Lung (tissue), 12 donors: Measurements from ENCODE around the gene HSF5. TPM values are rescaled to one million over a fixed set of nuclear protein-coding genes. Genes with fewer than 3 reads are reported as not detected.
A peak's percentile ranks its signal among the peaks of the same experiment; 100 is the strongest.

Experiments
- ATAC-seq: fragments of 200-7000 bp; cut with Tn5 transposase; one replicate; pipeline ENCODE4 v1.9.1; 2020; ENCODE audit warnings: moderate number of reproducible peaks; ENCODE audit not compliant: insufficient read depth, low FRiP score
- DNase-seq, 3 donors: peaks; one replicate each; pipeline ENCODE4 v3.0.0-alpha.2; 2013 to 2017
- H3K27ac ChIP-seq, 2 donors: one replicate each; pipeline ENCODE4 v1.5.1; 2013; ENCODE audit warnings: mild to moderate bottlenecking in 2 of 2, moderate library complexity in 2 of 2, control low read depth in 1 of 2, inconsistent platforms in 1 of 2, low read depth in 1 of 2, low read length in 1 of 2
- H3K27me3 ChIP-seq, 3 donors: one replicate each; pipeline ENCODE4 v1.5.1; 2013; ENCODE audit warnings: low read length in 2 of 3; ENCODE audit not compliant: control insufficient read depth in 3 of 3, insufficient read depth in 3 of 3
- H3K36me3 ChIP-seq, 4 donors: one replicate each; pipeline ENCODE4 v1.5.1; 2013; ENCODE audit warnings: low read length in 4 of 4, mild to moderate bottlenecking in 1 of 4, moderate library complexity in 1 of 4; ENCODE audit not compliant: control insufficient read depth in 4 of 4, insufficient read depth in 4 of 4
- H3K4me1 ChIP-seq, 5 donors: one replicate each; pipeline ENCODE4 v1.5.1; 2013; ENCODE audit warnings: low read length in 5 of 5, mild to moderate bottlenecking in 2 of 5, moderate library complexity in 1 of 5; ENCODE audit not compliant: control insufficient read depth in 5 of 5, insufficient read depth in 5 of 5
- H3K4me3 ChIP-seq: one replicate; pipeline ENCODE4 v1.5.1; 2013; ENCODE audit warnings: mild to moderate bottlenecking, control low read depth, moderate library complexity
- H3K9ac ChIP-seq, 2 donors: one replicate each; pipeline ENCODE4 v1.5.1; 2013; ENCODE audit warnings: low read length in 2 of 2, control low read depth in 1 of 2; ENCODE audit not compliant: insufficient read depth in 1 of 2
- H3K9me3 ChIP-seq, 4 donors: one replicate each; pipeline ENCODE4 v1.5.1; 2013; ENCODE audit warnings: low read length in 3 of 4, mild to moderate bottlenecking in 1 of 4, moderate library complexity in 1 of 4; ENCODE audit not compliant: control insufficient read depth in 4 of 4, insufficient read depth in 3 of 4
- CTCF ChIP-seq: IDR thresholded peaks from 2 replicates; pipeline ENCODE4 v1.5.1; 2012; ENCODE audit warnings: mild to moderate bottlenecking; ENCODE audit errors: control extremely low read depth, extremely low read depth
- WGBS, 2 donors: extraction: QIAGEN DNeasy Blood & Tissue Kit; methylation state at CpG; one replicate each; pipeline ENCODE4 v1.1.7; 2013; 5-methylcytosine and 5-hydroxymethylcytosine counted together
- polyA plus RNA-seq, 2 donors: library from polyadenylated mRNA; stranded (reverse); fragments of 200-250 nt; gene quantifications; one replicate each; pipeline ENCODE4 v1.2.1, GENCODE V29; 2013
- total RNA-seq, 2 donors: library from RNA; depleted of rRNA in 1 of 2; stranded (reverse); fragments of >200 nt in 1 of 2; gene quantifications; one replicate each; pipeline ENCODE4 v1.2.1, GENCODE V29; 2014 to 2021
- donor health status: control.
- donor health status: control.
- donor health status: Bipolar disorder and iron deficiency.
- donor health status: healthy.
- donor health status: DM: yes; HTN: yes; CAD: no.

Gene HSF5
- total and polyA plus RNA-seq, 4 donors, result 0.02 to 0.17 (median 0.08) TPM

GRCh38 chr17:58377661-58378060 lies 110.5 kb downstream of the HSF5 start:
- DNase-seq (no peak), ATAC-seq (no peak)
- H3K27me3 ChIP-seq, result no peaks in the 10 kb centered on the region
- H3K4me3 ChIP-seq, result no peak overlapping the region
- peaks cover 0 to 3% (median 0%) of the 10 kb centered on the region in 4 donors for H3K36me3 ChIP-seq
- H3K27ac ChIP-seq, result no peak overlapping the region
- H3K4me1 ChIP-seq, result peaks cover 0 to 52% (median 21%) of the 10 kb centered on the region in 5 donors
- H3K9me3 ChIP-seq, result no peaks in the 10 kb centered on the region
- WGBS, 2 donors, result 83% methylated on average over 5 of the region's 5 CpGs
- no peak for TF ChIP-seq CTCF
- no peak overlapping the region for H3K9ac ChIP-seq

GRCh38 chr17:58377093-58377601 lies 111.1 kb downstream of the HSF5 start:
- TF ChIP-seq CTCF, result no peak
- no peaks in the 10 kb centered on the region for H3K9me3 ChIP-seq
- H3K27ac ChIP-seq, result no peak overlapping the region
- peaks cover 0 to 48% (median 17%) of the 10 kb centered on the region in 5 donors for H3K4me1 ChIP-seq
- DNase-seq, result peak; percentile 67 to 86 (median 70)
- peaks cover 0 to 3% (median 1%) of the 10 kb centered on the region in 4 donors for H3K36me3 ChIP-seq
- no peak overlapping the region for H3K9ac ChIP-seq
- no peak overlapping the region for H3K4me3 ChIP-seq
- ATAC-seq, result no peak
- H3K27me3 ChIP-seq, result no peaks in the 10 kb centered on the region
- WGBS, 2 donors, result 62 to 72% methylated on average over 3 of the region's 3 CpGs

GRCh38 chr17:58376472-58377000 lies 111.7 kb downstream of the HSF5 start:
- Histone ChIP-seq H3K9me3 (no peaks in the 10 kb centered on the region), H3K9ac (no peak overlapping the region), H3K4me1 (peaks cover 0 to 42% (median 11%) of the 10 kb centered on the region in 5 donors), H3K4me3 (no peak overlapping the region), H3K27ac (no peak overlapping the region), H3K36me3 (peaks cover 0 to 3% (median 1%) of the 10 kb centered on the region in 4 donors), H3K27me3 (no peaks in the 10 kb centered on the region)
- DNase-seq (no peak), ATAC-seq (peak; percentile 15)
- TF ChIP-seq CTCF, result no peak
- 63 to 73% methylated on average over 4 of the region's 4 CpGs for WGBS, 2 donors
